HG03175 (cell line): Measurements from ENCODE around the gene MUC5AC.
"Not testable (repeated sequence)": the region's sequence is repeated elsewhere in the genome, so short reads cannot be mapped to it uniquely, and the experiment has no call there.

Experiments used
- ATAC-seq: cut with Tn5 transposase; IDR thresholded peaks from one replicate; pipeline ENCODE4 v1.9.1; 2021; ENCODE audit warnings: mild to moderate bottlenecking, moderate library complexity; ENCODE audit not compliant: unreplicated experiment

The MUC5AC gene

DNA sequence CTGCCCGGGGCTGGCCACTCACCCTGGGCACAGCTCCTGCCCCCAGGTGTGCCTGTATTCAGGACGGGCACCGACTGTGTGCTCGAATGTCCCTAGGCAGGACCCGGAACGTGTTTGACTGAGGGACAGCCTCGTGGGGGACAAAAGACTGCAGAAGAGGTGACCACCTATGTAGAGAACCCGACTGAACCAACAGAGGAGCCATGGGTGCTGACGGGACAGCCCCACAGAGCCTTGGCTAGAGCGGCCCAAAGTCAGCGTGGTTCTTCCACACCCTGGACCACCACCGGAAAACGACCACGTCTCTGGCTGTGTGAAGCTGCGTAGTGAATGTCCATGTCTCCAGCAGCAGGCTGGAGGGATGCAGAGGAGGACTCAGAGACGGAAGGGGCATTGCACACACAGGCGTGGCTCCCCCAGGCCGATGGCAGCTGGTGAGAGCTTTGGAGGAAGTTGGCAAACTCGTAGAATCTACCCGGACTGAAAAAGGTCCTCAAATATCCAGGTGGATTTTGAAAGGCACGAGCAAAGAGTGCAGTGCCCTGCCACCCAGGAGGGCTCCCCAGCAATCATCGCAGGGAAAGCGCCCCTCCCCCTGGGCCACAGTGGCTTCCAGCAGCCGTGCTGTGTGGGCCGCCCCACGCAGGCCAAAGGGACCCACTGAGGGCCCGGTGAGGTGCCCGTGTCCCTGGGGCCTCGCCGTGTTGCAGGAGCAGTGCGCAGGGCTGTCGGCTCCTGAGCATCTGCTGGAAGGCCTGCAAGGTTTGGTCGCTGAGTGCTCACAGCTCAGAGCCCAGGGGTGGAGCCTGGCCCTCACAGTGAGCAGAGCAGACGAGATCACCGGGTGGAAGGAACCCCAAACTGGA is 47.6 kb downstream of the MUC5AC start:
- ATAC-seq = no peak

DNA sequence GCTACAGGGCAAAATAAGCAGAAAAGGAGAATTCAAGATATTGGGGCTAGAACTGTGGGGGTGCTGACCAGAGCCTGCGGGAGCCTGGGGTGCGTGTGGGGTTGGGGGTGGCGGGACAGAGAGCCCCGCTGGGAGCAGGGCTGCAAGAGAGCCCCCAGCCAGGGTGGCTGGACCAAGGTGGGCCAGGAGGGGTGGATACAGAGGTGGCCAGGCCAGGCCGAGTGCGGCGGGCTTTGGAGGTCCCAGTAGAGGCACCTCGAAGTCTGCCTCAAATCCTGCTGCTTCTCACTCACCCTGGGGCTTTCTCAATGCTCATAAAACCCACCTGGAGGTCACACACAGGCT is 48.2 kb downstream of the MUC5AC start:
- no peak for ATAC-seq

DNA sequence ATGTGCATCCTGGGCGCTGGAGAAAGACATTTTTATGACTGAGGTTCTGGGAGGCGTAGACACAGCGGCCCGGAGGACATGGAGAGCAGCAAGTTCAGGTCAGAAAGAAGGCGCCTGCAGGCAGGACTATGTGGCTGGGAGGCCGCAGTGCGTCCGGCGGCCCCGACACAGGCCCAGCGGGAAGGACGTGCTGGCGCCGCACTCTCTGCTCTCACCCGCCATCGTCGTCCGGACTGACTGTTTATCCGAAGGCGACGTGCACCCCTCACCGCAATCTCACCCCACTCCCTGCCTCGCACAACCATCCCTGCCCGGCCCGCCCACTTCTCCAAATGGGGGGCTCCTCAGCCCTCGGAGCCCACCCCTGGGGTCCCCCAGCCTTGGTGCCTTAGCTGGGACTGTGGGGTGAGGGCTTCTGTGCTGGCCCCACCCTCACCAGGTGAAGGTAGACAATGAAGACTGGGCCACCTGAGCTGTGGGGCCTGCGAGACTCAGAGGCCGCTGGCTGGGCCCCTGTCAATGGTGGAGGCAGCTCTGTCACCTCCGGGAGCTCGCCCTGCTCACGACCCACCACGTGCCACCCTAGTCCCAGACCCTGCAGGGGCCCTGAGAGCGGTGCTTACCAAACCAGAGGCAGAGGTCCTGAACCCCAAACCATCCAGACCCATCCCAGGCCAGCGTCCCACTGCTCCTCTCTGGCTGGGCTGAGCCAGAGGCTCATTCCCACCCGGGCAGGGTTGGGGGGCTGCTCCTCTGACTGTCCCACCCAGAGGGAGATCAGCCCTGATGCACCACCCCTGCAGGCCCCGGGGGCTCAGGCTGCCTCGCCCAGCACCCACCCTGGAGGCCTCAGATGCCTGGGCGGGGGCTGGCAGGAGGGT is 48.9 kb downstream of the MUC5AC start:
- ATAC-seq = no peak

DNA sequence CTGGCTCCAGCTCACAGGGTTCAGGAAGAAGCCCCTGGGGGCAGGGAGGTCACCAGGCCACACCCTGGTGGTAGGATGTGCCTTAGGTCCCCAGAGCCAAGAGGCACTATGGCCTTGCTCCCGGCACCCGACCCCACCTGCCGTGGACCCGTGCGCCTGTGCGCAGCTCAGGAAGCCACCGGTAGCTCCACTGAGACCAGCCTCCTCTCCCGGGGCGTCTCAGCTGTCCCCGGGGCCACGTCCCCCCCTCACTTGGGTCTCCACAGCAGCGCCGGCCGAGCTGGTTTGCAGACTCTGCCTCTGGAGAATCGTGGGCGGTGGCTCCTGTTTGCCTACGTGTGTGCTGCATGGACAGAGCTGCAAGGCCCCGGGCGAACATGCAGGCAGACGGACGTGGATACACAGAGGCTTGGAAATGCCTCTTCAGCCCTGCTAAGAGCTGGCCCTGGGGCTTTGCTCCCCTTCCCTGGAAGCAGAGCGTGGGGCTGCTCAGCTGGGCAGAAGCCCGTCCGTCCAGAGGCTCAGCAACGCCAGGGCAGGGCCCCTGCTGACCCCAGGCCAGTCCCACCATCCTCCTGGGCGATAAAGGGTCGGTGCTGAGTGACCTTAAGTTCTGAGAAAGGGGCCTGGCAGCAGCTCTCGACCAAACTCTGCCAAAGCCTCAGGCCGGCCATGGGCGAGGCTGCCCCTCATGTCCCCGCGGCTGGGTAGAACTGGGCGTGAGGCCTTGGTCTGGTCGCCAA is 49.8 kb downstream of the MUC5AC start:
- ATAC-seq = no peak

DNA sequence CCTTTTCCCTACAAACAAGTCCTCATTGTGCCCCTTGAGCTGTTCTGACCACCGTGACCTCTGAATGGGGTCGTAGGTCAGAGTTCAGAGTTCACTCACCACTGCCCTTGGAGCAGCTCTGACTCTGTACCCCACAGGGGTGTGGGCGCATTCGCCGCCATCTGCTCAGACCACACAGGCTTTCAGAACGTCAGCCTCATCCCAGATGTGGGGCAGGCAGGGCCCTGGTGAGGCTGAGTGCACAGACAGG is 50.3 kb downstream of the MUC5AC start:
- ATAC-seq = no peak

DNA sequence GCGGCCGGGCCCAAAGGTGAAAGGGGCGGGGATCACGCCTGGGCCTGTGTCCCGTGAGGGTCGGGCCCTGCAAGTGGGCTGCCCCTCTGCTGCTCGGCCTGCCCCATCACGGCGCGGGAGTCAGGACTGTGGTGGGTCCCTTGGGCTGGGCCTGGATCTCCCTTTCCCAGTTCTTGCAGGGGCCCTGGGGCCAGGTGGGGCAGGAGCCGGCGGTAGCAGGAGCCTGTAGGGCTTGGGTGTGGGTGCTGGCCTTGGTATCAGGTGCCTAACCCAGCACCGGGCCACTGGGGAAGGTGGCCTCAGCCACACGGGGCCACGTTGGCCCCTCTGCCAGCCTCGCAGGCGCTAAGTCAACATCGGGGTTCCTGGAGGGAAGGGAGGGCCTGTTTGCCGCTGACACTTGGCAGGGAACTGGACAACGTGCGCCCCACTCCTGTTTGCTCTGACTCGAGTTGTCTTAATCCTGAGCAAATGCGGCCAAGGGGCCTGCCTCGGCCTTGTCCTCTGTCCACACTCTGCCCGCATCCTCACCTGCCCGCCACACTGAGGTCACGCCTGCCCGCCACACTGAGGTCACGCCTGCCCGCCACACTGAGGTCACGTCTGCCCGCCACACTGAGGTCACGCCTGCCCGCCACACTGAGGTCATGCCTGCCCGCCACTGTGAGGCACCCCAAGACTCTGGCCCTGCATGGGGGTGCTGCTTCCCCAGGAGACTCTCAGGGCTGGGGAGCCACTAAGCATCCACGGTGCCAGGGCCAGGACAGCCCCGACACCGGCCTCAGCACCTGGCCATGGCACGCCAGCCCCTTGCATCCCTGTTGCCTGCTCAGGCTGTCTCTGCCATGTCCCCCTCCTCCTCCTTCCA is 50.9 kb downstream of the MUC5AC start:
- ATAC-seq = no peak

DNA sequence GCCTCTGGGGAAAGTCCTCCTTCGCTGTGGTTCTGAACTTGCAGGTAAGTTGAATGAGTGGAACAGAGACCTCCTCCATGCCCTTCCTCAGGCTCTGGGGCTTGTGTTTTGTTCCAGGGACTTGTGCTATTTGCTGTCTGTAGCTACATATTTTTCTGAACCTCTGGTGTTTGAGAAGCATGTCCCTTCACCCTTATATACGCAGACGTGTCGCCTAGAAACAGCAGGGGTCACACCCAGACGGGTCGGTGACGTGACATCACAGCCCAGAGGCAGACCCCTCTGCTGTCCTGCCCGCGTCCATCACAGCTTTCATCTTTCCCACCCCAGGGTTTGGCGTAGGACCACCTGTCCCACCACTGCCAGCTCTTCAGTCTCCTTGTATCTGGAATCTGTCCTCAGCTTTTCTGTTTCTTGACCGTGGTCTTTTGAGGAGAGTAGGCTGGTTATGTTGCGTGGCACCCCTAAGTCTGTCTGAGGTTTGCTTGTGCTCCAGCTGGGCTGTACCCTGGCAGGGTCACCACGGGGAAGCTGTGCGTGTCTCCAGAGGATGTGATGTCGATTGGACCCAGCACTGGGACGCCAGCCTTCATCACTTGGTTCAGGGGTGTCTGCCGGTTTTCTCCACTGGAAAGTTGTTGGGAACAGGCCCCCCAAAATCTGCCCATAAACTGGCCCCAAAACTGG is 51.8 kb downstream of the MUC5AC start:
- no peak for ATAC-seq

DNA sequence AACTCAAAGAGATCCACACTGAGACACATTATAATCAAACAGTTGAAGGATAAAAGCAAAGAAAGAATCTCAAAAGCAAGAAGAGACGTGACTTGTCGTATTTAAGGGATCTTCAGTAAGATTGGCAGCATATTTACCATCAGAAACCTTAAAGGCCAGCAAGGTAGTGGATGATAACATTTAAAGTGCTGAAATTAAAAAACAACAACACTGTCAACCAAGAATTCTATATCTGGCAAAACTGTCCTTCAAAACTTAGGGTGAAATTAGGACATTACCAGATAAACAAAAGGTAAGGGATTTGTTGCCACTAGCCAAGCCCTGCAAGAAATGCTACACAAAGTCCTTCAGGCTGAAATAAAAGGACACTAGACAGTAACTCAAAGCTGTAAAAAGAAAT is 54.1 kb downstream of the MUC5AC start:
- no peak for ATAC-seq

DNA sequence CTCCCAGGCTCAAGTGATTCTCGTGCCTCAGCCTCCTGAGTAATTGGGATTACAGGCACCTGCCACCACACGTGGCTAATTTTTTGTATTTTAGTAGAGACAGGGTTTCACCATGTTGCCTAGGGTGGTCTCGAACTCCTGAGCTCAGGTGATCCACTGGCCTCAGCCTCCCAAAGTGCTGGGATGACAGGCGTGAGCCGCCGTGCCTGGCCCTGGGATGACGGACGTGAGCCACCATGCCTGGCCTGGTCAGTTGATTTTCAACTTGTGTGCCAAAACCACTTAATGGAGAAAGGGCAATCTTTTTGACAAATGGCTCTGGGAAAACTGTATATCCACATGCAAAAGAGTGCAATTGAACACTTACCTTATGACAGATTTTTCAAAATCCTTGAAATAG is 58.1 kb downstream of the MUC5AC start:
- not testable (repeated sequence) for ATAC-seq

DNA sequence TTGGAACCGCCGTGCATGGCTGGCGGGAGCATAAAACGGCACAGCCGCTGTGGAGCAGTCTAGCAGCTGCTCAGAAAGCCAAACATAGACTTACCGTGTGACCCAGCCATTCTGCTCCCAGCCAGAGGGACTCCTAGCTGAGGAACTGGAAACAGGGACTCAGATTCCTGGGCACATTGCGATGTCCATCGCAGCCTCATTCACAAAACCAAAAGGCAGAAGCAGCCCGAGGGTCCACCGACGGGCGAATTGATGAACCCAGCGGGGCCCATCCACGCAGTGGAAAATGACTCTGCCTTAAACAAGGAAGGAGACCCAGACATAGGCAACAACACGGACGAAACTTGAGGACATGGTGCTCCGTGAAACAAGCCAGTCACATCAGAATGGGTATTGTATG is 59.4 kb downstream of the MUC5AC start:
- no peak for ATAC-seq

DNA sequence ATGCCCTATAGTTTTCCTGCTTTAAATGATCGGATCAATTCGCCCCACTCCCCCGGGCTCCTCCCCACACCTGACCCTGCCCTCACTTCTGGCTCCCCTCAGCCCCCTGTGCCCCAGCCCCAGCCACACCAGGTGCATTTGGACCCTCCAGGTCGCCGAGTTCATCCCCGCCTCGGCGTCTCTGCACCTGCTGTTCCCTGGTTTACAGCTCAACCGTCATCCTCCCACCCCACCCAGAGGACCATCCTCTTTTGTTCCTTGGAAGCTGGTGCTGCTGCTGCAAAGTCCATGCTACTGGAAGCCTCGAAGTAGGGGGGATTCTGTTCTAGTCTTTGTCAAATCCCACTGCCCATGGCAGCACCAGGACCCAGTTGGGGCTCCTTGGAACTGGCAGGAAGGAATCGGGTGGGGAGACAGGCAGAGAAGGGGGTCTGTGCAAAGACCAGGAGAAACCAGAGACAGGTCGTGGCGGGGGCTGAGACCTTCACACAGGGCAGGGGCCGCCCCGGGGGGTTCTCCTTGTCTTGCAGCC is 60.6 kb downstream of the MUC5AC start:
- no peak for ATAC-seq

DNA sequence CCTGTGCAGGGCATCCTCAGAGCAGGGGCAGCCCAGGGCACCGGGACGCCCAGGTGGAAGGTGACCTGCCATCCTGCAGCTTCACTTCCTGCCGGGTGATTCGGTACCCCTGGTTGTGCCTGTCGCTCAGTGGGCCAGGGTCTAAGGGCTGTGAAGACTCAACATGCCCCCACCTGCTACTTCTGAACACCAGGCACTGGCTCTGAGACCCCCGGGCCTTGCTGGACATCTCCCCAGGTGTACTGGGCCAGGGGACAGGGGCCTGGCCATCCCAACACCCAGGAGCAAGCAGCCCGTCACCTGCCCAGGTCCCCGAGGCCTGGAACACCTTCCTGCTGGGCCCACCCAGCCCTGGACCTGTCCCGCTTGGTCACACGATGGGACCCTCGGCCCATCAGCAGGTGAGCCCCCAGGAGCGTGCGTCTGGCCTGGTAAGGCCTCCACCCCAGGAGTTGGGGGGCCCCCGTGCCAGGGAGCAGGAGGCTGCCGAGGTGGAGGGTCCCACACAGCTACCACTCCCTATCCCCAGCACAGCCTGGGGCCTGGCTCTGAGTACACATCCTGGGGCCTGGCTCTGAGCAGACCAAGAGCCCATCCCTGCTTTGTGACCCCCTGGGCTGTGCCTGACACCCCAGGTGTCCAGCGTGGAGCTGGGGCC is 61.2 kb downstream of the MUC5AC start:
- no peak for ATAC-seq

DNA sequence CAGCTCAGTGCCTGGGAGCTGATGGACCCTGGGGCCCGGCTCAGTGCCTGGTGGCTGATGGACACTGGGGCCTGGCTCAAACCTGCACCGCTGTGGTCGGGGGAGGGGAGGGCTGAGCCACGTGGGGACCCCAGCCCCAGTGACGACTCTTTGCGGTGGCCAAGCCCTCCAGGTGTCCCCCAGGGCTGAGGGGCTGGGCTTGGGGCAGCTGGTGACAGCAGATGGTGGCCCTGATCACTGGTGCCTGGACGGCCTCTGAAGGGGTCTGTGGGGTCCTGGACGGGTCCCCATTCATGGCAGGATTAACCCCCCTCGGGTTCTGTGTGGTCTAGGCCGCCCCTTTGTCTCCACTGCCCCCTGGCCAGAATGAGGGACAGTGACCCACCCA is 61.7 kb downstream of the MUC5AC start:
- ATAC-seq = no peak

DNA sequence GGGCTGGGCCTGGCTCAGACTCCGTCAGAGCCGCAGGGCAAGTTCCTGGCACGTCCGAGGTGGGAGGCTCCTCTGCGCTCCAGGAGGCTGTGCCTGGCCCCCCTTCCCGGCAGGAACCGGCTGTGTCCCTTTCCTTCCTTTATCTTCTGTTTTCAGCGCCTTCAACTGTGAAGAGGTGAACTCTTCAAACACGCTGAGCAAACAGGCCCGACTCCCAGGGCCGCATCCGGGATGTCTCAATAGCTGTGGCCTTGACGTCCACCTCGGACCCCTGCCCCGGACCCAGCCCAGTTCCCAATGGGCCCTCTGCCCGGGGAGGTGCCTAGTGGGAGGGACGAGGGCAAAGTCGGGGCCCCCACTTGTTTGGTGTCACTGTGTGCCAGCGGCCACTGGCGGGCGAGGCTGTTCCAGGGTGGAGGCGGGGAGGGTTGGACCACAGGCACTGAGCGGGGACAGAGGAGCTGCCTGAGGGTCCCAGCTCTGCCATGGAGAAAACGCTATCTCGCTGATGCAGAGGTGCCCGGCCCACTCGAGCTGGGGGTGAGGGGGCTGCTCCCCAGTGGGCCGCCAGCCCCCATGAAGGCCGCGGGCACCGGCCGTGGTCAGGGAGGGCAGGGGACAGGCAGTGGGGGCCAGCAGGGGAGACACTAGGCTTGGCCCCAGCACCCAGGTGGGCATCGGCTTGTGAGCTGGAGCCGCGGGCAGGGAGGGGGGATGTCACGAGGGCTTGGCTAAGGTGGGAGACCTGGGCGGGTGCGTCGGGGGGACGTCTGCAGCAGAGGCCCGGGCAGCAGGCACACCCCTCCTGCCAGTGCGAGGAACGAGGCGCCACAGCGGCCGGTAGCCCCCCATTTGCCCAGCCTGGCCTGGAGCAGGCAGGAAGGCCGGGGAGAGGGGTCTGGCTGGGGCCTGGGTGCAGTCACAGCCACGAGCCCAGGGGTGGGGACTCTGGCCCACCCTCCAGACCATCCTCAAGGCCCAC is 62.4 kb downstream of the MUC5AC start:
- ATAC-seq = no peak

DNA sequence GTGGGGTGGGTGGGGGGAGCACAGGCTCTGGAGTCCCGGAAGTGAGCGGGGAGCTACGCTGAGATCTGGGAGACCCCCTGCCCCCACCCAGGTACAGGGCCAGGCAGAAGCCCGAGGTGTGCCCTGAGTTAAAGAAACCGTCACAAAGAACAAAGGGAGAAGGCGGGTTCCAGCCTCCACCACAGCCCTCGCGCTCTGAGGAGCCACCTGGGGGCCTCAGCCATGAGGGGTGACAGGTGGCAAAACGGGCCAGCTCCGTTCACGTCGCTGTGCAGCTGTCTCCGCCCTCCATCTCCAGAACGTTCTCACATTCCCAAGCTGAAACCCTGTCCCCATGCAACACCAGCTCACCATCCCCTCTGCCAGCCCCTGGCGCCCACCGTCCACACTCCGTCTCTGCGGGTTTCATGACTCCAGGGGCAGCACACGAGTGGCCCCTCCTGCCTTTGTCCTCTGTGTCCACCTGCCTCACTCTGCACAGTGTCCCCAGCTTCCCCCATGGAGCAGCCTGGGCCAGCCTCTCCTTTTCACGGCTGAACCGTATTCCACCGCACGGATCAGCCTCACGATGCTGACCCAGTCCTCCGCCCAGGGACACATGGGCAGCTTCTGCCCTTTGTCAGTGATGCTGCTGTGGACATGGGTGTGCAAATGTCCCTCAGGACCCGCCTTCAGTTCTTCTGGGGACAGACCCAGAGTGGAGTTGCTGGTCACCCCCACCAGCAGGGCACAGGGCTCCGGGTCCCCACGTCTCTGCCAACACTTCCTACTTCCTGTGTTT is 63.4 kb downstream of the MUC5AC start:
- no peak for ATAC-seq

DNA sequence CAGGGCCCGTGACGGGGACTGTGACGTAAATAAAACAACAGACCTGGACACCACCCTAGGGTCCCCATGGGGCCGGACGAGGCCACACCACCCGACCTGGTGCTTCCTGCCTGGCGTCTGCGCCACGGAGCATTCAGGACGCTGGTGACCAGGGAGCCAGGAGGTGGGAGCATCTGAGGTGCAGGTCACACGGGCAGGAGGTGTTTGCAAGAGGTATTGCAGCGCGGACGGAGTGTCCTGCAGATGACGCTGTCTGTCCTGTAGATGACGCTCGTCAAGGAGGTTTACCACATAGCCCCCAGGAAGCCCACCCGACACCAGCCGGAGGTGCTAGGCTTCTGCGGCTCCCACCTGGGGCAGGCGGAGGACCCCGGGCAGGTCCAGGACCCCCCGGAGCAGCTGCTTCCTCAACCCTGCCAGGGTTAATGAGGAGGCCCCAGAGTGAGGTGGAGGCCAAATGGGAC is 64.1 kb downstream of the MUC5AC start:
- no peak for ATAC-seq
